Measurements from ENCODE around the gene PLEKHJ1.

The PLEKHJ1 gene

DNA sequence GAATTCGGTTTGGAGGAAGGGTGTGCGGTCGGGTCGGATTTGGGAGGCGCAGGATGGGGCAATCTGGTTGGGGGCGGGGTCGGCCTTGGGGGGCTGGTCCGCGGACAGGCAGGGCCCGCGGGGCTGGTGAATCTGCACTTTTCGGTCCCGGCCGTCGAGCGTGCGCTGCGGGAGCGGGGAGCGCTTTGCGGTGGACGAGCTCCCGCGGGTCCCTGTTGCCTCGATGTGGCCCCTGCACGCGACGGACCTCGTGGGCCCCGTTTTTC is 34.0 kb upstream of the PLEKHJ1 start:
- no peak for DNase-seq (ENCODE audit: low read depth in 1 of 2, low spot score in 1 of 2)

DNA sequence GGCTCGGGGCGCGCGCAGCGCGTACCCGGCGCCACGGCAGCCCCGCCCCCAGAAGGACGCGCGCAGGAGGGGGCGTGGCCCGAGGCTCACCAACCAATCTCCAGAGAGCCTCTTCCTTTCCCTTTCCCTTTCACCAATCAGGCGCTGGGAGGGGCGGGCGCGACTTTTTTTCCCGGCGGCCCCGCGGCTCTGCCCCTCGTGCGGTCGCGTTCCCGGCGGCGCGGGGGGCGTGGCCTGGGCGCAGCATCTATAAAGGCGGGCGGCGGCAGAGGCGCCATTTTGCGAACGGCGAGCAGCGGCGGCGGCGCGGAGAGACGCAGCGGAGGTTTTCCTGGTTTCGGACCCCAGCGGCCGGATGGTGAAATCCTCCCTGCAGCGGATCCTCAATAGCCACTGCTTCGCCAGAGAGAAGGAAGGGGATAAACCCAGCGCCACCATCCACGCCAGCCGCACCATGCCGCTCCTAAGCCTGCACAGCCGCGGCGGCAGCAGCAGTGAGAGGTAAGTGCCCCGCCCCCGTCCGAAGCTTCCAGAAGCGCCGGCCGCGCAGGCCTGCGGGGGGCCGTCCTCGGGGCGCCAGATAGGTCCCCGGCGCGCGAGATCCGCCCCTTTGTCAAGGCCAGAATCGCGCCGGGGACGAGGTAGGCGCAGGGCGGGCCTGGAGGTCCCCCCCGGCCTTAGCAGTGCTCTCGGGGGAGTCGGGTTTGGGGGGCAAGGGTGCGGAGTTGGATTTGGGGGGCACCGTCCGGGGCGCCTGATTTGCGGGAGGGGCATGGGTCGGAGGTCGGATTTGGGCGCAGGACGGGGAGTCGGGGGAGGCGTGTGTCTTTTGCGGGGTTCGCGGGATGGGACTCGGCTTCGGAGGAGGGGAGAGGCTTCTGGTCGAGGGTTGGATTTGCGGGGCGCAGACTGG is 33.4 kb upstream of the PLEKHJ1 start:
- DNase-seq (ENCODE audit: low read depth in 1 of 2, low spot score in 1 of 2): peak; percentile 99

DNA sequence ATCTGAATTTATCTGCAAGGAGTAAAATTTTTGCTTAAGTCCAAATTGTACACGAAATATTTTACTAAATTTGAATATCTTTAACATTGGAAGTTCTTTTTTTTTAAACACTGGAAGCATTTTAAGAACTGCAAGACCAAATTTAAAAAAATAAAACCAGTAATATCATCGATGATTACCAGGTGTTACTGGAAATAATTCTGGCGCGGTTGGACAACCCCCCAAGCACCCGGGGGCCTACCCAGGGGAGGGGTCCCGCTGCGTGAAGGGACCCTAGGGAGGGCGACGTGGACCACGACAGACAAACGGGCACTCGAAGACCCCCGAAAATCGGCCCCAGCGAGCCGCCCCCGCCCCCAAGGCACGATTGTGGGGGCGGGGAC is 32.7 kb upstream of the PLEKHJ1 start:
- DNase-seq (ENCODE audit: low read depth in 1 of 2, low spot score in 1 of 2): no peak

DNA sequence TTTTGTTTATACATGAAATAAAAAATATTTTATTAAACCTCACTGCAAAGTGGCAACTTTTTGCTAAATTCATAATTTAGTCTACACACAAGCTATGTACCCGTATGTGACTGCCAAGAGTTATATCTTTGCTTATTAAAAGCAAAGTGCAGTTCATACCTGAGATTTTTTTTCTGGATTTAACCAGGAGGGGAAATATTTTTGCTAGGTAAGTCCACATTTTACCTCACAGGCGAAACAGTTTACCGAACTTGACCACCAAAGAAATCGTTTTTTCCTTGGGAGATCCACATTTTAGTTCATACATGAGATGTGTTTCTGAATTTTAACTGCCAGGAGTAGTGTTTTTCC is 32.3 kb upstream of the PLEKHJ1 start:
- no peak for DNase-seq (ENCODE audit: low read depth in 1 of 2, low spot score in 1 of 2)

DNA sequence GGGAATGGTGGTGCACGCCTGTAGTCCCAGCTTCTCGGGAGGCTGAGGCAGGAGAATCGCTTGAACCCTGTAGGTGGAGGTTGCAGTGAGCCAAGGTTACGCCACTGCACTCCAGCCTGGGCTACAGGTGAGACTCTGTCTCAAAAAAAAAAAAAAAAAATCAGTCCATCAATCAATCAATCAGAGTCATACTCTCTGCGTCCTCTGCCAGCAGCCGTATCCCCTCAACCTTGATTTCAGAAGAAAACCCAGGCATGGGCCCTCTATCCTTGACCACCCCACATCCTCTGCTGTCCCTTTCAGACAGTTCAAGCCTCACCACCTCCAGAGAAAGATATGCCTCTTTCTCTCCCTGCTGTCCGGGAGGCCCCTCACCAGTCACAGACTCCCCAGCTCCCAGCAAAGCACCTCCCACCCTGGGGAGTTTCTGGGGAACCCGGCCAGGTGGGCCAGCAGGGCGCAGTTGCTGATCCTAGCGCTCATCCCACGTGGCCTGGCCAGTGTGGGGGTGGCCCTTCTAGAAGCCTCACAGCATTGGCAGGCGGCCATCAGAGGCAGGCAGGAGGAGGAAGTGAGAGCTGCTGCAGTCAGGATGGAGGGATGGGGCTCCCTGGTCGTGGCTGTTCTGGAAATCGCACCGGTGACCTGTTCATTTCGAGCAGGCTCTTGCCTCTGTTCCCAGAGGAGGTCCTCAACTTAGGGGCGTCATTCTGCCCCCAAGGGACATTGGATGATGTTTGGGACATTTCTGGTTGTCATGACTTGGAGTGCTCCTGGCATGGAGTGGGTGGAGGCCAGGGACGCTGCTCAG is 30.3 kb upstream of the PLEKHJ1 start:
- no peak for DNase-seq (ENCODE audit: low read depth in 1 of 2, low spot score in 1 of 2)

DNA sequence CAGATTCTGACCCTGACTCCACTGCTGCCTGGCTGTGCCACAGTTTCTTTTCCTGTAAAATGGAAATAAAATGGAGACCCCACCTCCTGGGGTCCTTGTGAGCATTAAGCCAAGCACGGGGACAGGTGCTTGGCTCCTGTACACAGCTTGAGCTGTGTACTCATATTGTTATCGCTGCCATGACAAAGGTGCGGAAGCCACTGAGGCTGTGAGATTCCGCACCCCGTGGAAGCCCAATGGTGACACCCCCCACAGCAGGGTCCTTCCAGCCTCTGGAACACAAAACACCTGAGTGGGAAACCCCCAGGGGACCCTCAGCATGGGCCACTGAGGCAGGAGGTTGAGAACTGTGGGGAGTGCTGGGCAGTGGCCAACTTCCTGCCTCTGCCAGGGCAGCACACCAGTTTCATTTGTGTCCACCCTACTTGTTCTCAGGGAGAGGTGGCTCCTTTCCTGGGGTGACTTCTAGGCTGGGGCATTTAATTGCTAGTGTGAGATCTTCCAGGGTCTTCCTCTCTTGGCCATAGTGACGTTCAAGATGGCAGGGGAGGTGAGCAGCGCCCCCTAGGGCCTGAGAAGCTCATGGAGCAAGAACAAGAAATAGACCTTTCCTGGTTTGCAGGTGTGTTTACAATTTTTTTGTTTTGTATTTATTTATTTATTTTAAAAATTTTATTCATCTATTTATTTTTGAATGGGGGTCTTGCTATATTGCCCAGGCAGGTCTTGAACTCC is 25.5 kb upstream of the PLEKHJ1 start:
- DNase-seq (ENCODE audit: low read depth in 1 of 2, low spot score in 1 of 2): no peak

DNA sequence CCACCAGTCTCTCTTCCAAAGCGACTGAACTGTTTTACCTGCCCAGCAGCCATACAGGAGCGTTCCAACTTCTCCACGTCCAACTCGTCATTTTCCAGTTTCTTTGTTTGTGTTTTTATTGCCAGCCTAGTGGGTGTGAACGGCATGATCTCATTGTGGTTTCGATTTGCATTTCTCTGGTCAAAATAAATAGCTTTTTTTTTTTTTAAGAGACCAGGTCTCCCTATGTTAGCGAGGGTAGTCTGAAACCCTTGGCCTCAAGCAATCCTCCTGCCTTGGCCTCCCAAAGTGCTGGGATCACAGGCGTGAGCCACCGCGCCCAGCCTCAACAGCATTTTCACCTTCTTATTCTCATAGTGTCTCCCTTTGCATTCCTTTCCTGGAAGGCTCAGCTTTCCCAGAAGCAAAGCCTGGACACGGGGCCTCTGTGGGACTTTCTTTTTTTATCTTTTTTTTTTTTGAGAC is 24.2 kb upstream of the PLEKHJ1 start:
- no peak for DNase-seq (ENCODE audit: low read depth in 1 of 2, low spot score in 1 of 2)

DNA sequence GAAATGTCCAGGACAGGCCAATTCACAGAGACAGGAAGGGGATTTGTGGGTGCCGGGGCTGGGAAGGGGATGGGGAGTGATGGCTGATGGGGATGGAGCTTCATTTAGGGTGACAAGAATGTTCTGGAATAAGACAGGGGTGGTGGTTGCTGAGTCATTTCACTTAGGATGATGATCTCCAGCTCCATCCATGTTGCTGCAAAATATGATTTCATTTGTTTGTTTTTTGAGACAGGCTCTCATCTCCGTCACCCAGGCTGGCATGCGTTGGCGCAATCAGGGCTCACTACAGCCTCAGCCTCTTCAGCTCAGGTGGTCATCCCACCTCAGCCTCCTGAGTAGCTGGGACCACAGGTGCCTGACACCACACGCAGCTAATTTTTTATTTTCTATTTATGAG is 23.2 kb upstream of the PLEKHJ1 start:
- DNase-seq (ENCODE audit: low read depth in 1 of 2, low spot score in 1 of 2): no peak

DNA sequence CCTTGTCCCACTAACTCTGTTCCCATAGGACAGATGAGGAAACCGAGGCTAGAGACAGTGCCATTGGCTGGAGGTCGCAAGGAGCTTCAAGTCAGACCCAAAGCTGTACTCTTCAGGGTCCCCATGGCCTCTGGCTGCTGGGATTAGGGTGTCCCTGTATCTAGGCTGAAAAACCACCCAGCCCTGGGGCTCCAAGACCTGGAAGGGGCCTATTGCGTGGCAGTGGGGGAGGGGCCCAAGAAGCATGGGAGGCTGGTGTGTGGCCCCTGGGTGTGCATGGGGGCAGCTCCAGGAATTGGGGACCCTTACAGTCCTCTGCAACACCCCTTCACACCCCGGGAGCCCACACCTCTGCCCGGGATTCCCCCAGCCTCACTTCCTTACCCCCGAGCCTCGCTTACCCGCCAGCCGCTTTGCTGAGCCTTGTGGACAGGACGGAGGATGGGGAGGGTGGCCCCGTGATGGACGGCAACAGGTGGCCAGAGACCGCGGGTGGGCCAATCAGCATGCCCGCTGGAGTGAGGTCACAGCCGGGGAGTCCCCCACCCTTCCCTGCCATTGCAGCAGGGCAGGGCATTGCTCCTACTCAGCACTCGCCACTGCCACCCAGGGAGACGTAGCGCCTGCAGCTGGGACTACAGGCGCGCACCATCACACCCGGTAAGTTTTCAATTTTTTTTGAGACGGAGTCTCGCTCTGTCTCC is 20.0 kb upstream of the PLEKHJ1 start, which contains the start of gene JSRP1:
Gene JSRP1, minus strand, starts transcription at position 436 of the 704 bp plus-strand sequence. CDS start 1,103 bp downstream, outside the sequence.
- DNase-seq (ENCODE audit: low read depth in 1 of 2, low spot score in 1 of 2): no peak

DNA sequence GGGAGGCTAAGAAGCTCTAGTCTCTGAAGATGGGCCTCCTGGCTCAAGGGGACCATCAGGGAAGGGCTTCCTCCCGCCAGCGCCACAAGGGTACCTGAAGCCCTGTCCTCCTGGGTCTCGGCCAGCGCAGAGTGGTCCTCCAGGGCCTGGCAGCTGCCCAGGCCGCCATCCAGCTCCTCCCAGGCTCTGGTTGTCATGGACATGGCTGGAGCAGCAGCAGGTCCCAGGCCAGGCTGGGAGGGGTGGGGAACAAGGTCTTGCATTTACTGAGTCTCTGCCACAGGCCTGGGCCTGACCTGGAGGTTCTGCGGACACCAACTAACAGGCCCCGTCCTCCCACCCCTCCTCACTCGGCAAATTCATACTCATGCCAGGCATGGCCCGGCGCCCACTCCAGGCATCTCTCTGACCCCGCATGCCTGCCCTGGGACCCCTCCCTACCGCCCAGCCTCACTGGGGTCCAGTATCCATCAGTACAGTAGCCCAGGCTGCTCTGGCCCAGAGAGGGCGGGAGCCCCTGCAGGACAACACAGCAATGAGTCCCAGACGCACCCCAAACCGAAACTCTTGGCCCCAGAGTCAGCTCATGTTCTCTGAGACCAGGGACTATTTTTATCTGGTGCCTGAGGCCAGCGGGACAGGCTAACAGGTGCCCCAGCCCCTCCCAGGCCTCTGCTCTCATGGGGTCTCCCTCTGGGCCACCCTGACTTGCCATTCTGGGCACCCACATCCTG is 19.1 kb upstream of the PLEKHJ1 start:
- DNase-seq (ENCODE audit: low read depth in 1 of 2, low spot score in 1 of 2): no peak

DNA sequence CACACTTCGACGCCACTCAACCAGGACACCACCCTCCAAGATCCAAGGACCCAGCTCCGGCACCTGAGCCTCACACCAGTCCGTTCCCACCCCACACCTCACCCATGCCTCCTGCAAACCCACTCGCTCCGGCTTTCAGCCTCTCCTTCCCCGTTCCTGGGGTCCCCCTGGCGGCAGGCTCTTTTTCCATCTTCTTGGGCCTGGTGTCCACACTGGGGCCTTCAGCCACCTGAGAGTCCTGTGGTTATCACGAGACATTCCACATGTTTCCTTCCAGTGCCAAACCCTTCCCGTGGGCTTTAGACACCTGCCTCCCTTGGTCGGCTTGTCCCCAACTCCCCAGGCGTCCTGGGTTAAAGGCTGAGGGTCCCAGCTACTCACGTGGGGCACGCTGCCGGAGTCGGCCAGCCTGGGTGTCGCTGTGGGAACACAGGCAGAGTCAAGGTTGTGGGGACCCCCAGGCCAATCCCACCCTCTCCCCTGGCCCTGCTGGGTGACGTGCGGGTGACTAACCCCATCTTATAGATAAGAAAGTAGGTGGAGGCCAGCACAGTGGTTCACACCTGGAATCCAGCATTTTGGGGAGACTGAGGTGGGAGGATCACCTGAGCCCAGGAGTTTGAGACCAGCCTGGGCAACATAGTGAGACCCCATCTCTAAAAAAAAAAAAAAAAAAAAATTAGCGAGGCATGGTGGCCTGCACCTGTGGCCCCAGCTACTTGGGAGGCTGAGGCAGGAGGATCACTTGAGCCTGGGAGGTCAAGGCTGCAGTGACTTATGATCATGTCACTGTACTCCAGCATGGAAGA is 18.1 kb upstream of the PLEKHJ1 start:
- no peak for DNase-seq (ENCODE audit: low read depth in 1 of 2, low spot score in 1 of 2)

DNA sequence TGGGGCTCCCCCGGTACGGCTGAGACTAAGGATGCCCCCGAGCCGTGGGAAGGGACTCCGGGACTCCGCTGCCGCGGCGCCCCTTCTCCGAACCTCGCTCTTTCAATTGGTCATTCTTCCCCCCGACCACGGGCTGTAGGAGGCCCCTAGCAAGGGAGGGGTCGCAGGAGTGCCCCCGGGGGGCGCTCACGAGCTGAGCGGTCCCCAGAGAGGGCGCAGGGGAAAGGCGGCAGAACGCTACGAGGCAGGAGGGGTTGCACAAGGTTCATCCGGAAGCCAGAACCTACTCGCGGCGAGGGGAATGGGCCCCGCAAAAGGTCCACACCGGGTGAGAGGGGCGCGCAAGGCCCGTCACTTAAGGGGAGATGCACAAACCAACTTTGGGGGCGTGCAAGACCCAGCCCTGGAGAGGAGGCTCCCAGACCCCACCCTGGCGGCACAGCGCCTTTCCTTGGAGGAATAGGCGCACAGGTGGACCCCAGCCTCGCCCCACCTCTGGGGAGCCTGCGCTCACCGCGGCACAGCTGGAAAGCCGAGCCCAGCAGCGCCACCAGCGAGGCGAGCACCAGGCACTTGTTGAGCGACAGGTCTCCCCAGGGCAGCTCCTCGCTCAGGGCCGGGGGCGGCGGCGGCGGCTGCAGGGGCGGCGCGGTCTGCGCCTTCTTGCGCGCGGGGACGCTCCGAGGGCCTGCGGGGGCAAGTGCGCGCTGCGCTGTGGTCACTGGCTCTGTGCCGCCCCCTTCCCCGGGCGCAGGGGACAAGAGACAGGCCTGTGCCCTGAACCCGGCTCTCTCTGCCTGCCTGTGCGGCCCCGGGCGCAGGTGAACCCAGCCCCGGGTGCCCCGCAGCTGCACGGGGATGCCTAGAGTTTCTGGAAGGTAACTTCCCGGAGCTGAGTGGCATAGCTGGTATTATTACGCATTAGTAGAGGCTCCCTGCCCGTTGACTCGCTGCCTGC is 17.3 kb upstream of the PLEKHJ1 start:
- DNase-seq (ENCODE audit: low read depth in 1 of 2, low spot score in 1 of 2): no peak

DNA sequence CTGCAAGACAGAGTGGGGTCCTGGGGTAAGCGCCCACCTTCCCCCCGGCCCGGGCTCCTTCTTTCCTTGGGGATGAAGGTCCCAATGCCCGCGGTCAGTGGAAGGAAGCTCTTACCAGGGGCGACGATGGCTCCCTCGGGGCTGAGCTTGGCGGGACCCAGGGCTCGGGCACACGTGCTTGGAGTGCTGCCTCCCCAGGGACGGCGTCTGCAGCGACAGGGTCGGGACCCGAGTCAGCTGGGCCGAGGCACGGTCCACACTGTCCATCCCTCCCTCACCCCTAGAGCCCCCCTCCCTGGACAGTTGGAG is 16.6 kb upstream of the PLEKHJ1 start:
- no peak for DNase-seq (ENCODE audit: low read depth in 1 of 2, low spot score in 1 of 2)

DNA sequence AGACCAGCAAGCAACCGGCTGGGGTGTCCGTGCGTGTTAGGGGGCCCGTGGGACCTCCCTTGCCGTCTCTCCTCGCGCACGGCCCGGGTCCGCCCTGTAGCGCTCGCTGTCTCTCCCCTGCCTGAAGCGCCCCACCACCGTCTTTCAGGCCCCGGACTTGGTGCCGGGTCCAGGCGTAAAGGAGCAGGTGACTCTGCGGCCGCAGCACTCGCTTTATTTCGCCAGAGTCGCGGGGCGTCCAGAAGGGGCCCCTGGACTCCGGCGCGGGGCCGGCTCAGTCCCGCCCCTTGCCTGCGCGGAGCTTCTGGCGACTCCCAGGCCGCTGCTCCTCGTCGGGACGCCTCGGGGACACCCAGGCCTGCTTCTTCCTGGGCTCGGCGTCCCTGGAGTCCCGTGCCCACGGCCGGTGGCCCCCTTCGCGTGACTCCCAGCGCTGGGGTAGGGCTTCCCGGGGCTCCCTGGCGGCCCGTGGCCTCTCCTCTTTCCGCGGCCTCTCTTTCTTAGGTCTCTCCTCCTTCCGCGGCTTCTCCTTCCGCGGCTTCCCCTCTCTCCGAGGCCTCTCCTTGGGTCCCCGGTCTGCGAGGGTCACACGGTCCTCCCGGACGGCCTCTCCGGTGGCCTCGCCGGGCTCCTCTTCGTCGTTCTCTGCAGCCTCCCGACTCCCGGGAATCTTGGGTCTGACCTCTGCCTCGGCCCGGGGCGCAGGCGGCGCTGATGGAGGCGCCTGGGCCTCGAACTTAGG is 16.1 kb upstream of the PLEKHJ1 start:
- DNase-seq (ENCODE audit: low read depth in 1 of 2, low spot score in 1 of 2): no peak

DNA sequence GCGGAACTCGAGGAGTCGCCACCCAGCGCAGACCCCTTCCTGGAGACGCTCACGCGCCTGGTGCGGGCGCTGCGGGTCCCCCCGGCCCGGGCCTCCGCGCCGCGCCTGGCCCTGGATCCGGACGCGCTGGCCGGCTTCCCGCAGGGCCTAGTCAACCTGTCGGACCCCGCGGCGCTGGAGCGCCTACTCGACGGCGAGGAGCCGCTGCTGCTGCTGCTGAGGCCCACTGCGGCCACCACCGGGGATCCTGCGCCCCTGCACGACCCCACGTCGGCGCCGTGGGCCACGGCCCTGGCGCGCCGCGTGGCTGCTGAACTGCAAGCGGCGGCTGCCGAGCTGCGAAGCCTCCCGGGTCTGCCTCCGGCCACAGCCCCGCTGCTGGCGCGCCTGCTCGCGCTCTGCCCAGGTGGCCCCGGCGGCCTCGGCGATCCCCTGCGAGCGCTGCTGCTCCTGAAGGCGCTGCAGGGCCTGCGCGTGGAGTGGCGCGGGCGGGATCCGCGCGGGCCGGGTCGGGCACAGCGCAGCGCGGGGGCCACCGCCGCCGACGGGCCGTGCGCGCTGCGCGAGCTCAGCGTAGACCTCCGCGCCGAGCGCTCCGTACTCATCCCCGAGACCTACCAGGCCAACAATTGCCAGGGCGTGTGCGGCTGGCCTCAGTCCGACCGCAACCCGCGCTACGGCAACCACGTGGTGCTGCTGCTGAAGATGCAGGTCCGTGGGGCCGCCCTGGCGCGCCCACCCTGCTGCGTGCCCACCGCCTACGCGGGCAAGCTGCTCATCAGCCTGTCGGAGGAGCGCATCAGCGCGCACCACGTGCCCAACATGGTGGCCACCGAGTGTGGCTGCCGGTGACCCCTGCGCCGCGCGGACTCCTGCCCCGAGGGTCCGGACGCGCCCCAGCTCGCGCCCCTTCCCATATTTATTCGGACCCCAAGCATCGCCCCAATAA is 15.3 kb upstream of the PLEKHJ1 start:
- no peak for DNase-seq (ENCODE audit: low read depth in 1 of 2, low spot score in 1 of 2)

DNA sequence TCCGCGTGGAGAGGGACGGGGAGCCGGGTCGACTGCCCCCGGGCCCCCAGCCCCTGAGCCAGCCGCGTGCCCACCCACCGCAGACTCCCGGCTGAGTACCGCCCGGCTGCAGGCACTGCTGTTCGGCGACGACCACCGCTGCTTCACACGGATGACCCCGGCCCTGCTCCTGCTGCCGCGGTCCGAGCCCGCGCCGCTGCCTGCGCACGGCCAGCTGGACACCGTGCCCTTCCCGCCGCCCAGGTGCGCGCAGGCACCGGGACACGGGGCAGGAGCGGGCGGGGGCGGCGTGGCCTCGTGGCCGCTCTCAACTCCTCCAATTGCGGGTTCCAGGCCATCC is 14.6 kb upstream of the PLEKHJ1 start:
- no peak for DNase-seq (ENCODE audit: low read depth in 1 of 2, low spot score in 1 of 2)
